Measurements from ENCODE around the gene NHSL1. TPM values are rescaled to one million over a fixed set of nuclear protein-coding genes. Genes with fewer than 3 reads are reported as not detected.

Gene NHSL1
- total and polyA plus RNA-seq, 4 experiments from 2014 or later = 0.53 to 0.58 TPM; not detected in 2

- H3K36me3 ChIP-seq (ENCODE audit: insufficient read depth, low read length) = peaks cover 10% of the 10 kb centered on the region
- H3K4me1 ChIP-seq (ENCODE audit: insufficient read depth, low read length) = peaks cover 22% of the 10 kb centered on the region
- H3K4me3 ChIP-seq (ENCODE audit: low read length in 2 of 2) = no peak overlapping the region
- H3K9me3 ChIP-seq (ENCODE audit: control insufficient read depth in 1 of 2, low read length in 2 of 2) = no peaks in the 10 kb centered on the region
- H3K27me3 ChIP-seq (ENCODE audit: insufficient read depth, low read length) = no peaks in the 10 kb centered on the region
- H3K4me1 Mint-ChIP-seq = peaks cover 13 to 23% (median 16%) of the 10 kb centered on the region in 4 donors
- intact Hi-C loops (cut with micrococcal nuclease) = loop anchor here (5.0 to 10.0 kb wide), 3 partner anchors 117 to 697 kb away; no protein-coding TSS in a partner anchor
- H3K27me3 Mint-ChIP-seq = no peaks in the 10 kb centered on the region
- H3K27ac Mint-ChIP-seq = peak overlapping the region in 3 of 7 donors; percentile 42 to 82 (median 59)
- DNase-seq = no peak
- H3K27ac ChIP-seq (ENCODE audit: low read depth, low read length) = no peak overlapping the region
- H3K9me3 Mint-ChIP-seq = no peaks in the 10 kb centered on the region
- H3K4me3 Mint-ChIP-seq = peak overlapping the region; percentile 13 to 77 (median 34)
- H3K36me3 Mint-ChIP-seq = peaks cover 0 to 20% of the 10 kb centered on the region in 2 donors
- POLR2A ChIA-PET (ENCODE audit: partially characterized antibody) = interaction anchor here (1.6 kb wide), 1 partner anchor 108 kb away, joined by 4 read pairs; no protein-coding TSS in a partner anchor
- CTCF ChIA-PET (ENCODE audit: partially characterized antibody) = interaction anchor here (0.7 to 3.6 kb wide), 5 partner anchors 8 to 286 kb away, joined by 3 to 17 read pairs (median 5); no protein-coding TSS in a partner anchor
Measured at GRCh38 chr6:138401960-138402837, 97.1 kb downstream of the NHSL1 start.

DNA sequence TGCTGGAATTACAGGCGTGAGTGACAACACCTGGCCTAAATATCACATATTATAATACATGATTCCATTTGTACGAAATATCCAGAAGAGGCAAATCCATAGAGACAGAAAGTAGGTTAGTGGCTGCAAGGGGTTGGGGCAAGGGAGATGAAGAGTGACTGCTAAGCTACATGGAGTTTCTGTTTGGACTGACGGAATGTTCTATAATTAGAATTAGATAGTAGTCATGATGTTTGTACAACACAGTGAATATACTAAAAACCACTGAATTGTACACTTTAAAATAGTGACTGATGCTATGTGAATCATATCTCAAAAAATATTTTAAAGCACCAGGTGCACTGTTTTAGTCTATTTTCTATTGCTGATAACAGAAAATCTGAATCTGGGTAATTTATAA is 99.0 kb downstream of the NHSL1 start:
- Mint-ChIP-seq H3K36me3 (peaks cover 0 to 4% of the 10 kb centered on the region in 2 donors), H3K9me3 (no peaks in the 10 kb centered on the region), H3K4me3 (peak overlapping the region in 1 of 8 donors; percentile 11), H3K27ac (no peak overlapping the region), H3K27me3 (no peaks in the 10 kb centered on the region), H3K4me1 (peaks cover 6 to 12% (median 9%) of the 10 kb centered on the region in 4 donors)
- ChIA-PET CTCF (ENCODE audit: partially characterized antibody) (no interaction called here), POLR2A (ENCODE audit: partially characterized antibody) (no interaction called here)
- no peak overlapping the region for H3K27ac ChIP-seq (ENCODE audit: low read depth, low read length)
- no peak for DNase-seq
- no peaks in the 10 kb centered on the region for H3K9me3 ChIP-seq (ENCODE audit: control insufficient read depth in 1 of 2, low read length in 2 of 2)
- intact Hi-C loops (cut with micrococcal nuclease) = loop anchor here (5.0 to 10.0 kb wide), 3 partner anchors 116 to 696 kb away; no protein-coding TSS in a partner anchor
- H3K27me3 ChIP-seq (ENCODE audit: insufficient read depth, low read length) = no peaks in the 10 kb centered on the region
- H3K4me1 ChIP-seq (ENCODE audit: insufficient read depth, low read length) = peaks cover 13% of the 10 kb centered on the region
- no peak overlapping the region for H3K4me3 ChIP-seq (ENCODE audit: low read length in 2 of 2)
- no peaks in the 10 kb centered on the region for H3K36me3 ChIP-seq (ENCODE audit: insufficient read depth, low read length)

GRCh38 chr6:138397128-138398122 is 101.9 kb downstream of the NHSL1 start:
- Mint-ChIP-seq H3K27ac (no peak overlapping the region), H3K4me3 (no peak overlapping the region), H3K27me3 (peaks cover 0 to 1% of the 10 kb centered on the region in 2 donors), H3K4me1 (no peaks in the 10 kb centered on the region), H3K9me3 (no peaks in the 10 kb centered on the region), H3K36me3 (no peaks in the 10 kb centered on the region)
- Histone ChIP-seq H3K36me3 (ENCODE audit: insufficient read depth, low read length) (no peaks in the 10 kb centered on the region), H3K4me3 (ENCODE audit: low read length in 2 of 2) (no peak overlapping the region), H3K9me3 (ENCODE audit: control insufficient read depth in 1 of 2, low read length in 2 of 2) (no peaks in the 10 kb centered on the region), H3K4me1 (ENCODE audit: insufficient read depth, low read length) (no peaks in the 10 kb centered on the region), H3K27ac (ENCODE audit: low read depth, low read length) (no peak overlapping the region), H3K27me3 (ENCODE audit: insufficient read depth, low read length) (no peaks in the 10 kb centered on the region)
- POLR2A ChIA-PET (ENCODE audit: partially characterized antibody) = no interaction called here
- CTCF ChIA-PET (ENCODE audit: partially characterized antibody) = no interaction called here
- intact Hi-C loops (cut with micrococcal nuclease) = no loop called here
- DNase-seq = no peak

DNA sequence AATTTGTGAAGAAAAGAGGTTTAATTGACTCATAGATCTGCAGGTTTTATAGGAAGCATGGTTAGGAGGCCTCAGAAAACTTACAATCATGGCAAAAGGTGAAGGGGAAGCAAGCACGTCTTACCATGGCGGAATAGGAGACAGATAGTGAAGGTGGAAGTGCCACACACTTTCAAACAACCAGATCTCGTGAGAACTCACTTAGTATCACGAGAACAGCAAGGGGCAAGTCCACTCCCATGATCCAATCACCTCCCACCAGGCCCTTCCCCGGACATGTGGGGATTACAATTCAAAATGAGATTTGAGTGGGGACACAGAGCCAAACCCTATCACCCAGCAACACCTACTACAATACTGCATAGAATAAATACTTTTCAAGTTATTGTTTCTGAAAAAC is 102.6 kb downstream of the NHSL1 start:
- Histone ChIP-seq H3K4me1 (ENCODE audit: insufficient read depth, low read length) (no peaks in the 10 kb centered on the region), H3K9me3 (ENCODE audit: control insufficient read depth in 1 of 2, low read length in 2 of 2) (no peaks in the 10 kb centered on the region), H3K27ac (ENCODE audit: low read depth, low read length) (no peak overlapping the region), H3K36me3 (ENCODE audit: insufficient read depth, low read length) (no peaks in the 10 kb centered on the region), H3K4me3 (ENCODE audit: low read length in 2 of 2) (no peak overlapping the region), H3K27me3 (ENCODE audit: insufficient read depth, low read length) (no peaks in the 10 kb centered on the region)
- peaks cover 0 to 5% of the 10 kb centered on the region in 2 donors for H3K27me3 Mint-ChIP-seq
- POLR2A ChIA-PET (ENCODE audit: partially characterized antibody) = no interaction called here
- no peaks in the 10 kb centered on the region for H3K36me3 Mint-ChIP-seq
- no peaks in the 10 kb centered on the region for H3K9me3 Mint-ChIP-seq
- H3K4me3 Mint-ChIP-seq = no peak overlapping the region
- H3K27ac Mint-ChIP-seq = no peak overlapping the region
- intact Hi-C loops (cut with micrococcal nuclease) = no loop called here
- CTCF ChIA-PET (ENCODE audit: partially characterized antibody) = no interaction called here
- no peaks in the 10 kb centered on the region for H3K4me1 Mint-ChIP-seq
- DNase-seq = no peak

- H3K9me3 ChIP-seq (ENCODE audit: control insufficient read depth in 1 of 2, low read length in 2 of 2) = no peaks in the 10 kb centered on the region
- no peak for DNase-seq
- CTCF ChIA-PET (ENCODE audit: partially characterized antibody) = interaction anchor here (1.0 to 1.8 kb wide), 3 partner anchors 9 to 124 kb away, joined by 3 to 6 read pairs (median 6); no protein-coding TSS in a partner anchor
- Mint-ChIP-seq H3K4me3 (no peak overlapping the region), H3K27me3 (peaks cover 2 to 8% of the 10 kb centered on the region in 2 donors), H3K36me3 (no peaks in the 10 kb centered on the region), H3K27ac (no peak overlapping the region), H3K4me1 (no peaks in the 10 kb centered on the region), H3K9me3 (no peaks in the 10 kb centered on the region)
- POLR2A ChIA-PET (ENCODE audit: partially characterized antibody) = no interaction called here
- no peak overlapping the region for H3K4me3 ChIP-seq (ENCODE audit: low read length in 2 of 2)
- no peaks in the 10 kb centered on the region for H3K27me3 ChIP-seq (ENCODE audit: insufficient read depth, low read length)
- H3K4me1 ChIP-seq (ENCODE audit: insufficient read depth, low read length) = no peaks in the 10 kb centered on the region
- H3K27ac ChIP-seq (ENCODE audit: low read depth, low read length) = no peak overlapping the region
- H3K36me3 ChIP-seq (ENCODE audit: insufficient read depth, low read length) = no peaks in the 10 kb centered on the region
- intact Hi-C loops (cut with micrococcal nuclease) = no loop called here
Measured at GRCh38 chr6:138393871-138394783, 105.2 kb downstream of the NHSL1 start.

- H3K4me1 Mint-ChIP-seq = no peaks in the 10 kb centered on the region
Measured at GRCh38 chr6:138389551-138389950, 109.7 kb downstream of the NHSL1 start.

More at GRCh38 chr6:138389551-138389950, 109.7 kb downstream of the NHSL1 start:
- Histone ChIP-seq H3K27ac (ENCODE audit: low read depth, low read length) (no peak overlapping the region), H3K27me3 (ENCODE audit: insufficient read depth, low read length) (no peaks in the 10 kb centered on the region), H3K36me3 (ENCODE audit: insufficient read depth, low read length) (no peaks in the 10 kb centered on the region), H3K9me3 (ENCODE audit: control insufficient read depth in 1 of 2, low read length in 2 of 2) (no peaks in the 10 kb centered on the region), H3K4me3 (ENCODE audit: low read length in 2 of 2) (no peak overlapping the region), H3K4me1 (ENCODE audit: insufficient read depth, low read length) (no peaks in the 10 kb centered on the region)
- Mint-ChIP-seq H3K27me3 (peaks cover 8 to 12% of the 10 kb centered on the region in 2 donors), H3K27ac (peak overlapping the region in 1 of 7 donors; percentile 9), H3K9me3 (no peaks in the 10 kb centered on the region), H3K36me3 (no peaks in the 10 kb centered on the region), H3K4me3 (no peak overlapping the region)
- no peak for DNase-seq
- ChIA-PET POLR2A (ENCODE audit: partially characterized antibody) (no interaction called here), CTCF (ENCODE audit: partially characterized antibody) (no interaction called here)
- intact Hi-C loops (cut with micrococcal nuclease) = no loop called here
